ENCODE measurements around the gene LRRC51. TPM values are rescaled to one million over a fixed set of nuclear protein-coding genes. Genes with fewer than 3 reads are reported as not detected.

LRRC51 gene
- total and polyA plus RNA-seq, 3 experiments from 2014 or later = 2.6 to 8.9 (median 8.2) TPM

- no peak for DNase-seq
- Histone ChIP-seq H3K4me1 (ENCODE audit: insufficient read depth, low read length) (peaks cover 31% of the 10 kb centered on the region), H3K27me3 (ENCODE audit: insufficient read depth, low read length, poor library complexity, severe bottlenecking) (no peaks in the 10 kb centered on the region), H3K27ac (ENCODE audit: low read depth, low read length) (no peak overlapping the region), H3K9me3 (ENCODE audit: low read length) (no peaks in the 10 kb centered on the region), H3K36me3 (ENCODE audit: insufficient read depth, low read length) (peaks cover 25% of the 10 kb centered on the region), H3K4me3 (ENCODE audit: low read length) (no peak overlapping the region)
- POLR2A ChIA-PET = interaction anchor here (1.1 kb wide), 1 partner anchor 12 kb away, joined by 4 read pairs; the partner anchor contains the start of gene ANAPC15
- CTCF ChIA-PET = interaction anchor here (1.3 to 2.8 kb wide), 4 partner anchors 10 to 76 kb away, joined by 4 to 14 read pairs (median 10); no protein-coding TSS in a partner anchor
- Mint-ChIP-seq H3K4me1 (peaks cover 37 to 47% (median 43%) of the 10 kb centered on the region in 3 donors), H3K27me3 (no peaks in the 10 kb centered on the region), H3K9me3 (no peaks in the 10 kb centered on the region), H3K36me3 (peaks cover 0 to 48% (median 2%) of the 10 kb centered on the region in 3 donors), H3K27ac (peak overlapping the region in 7 of 8 donors; percentile 17 to 97 (median 78)), H3K4me3 (peak overlapping the region in 2 of 7 donors; percentile 13 to 51)
Observed at GRCh38 chr11:72100462-72100861, 19.8 kb downstream of the LRRC51 start.

GRCh38 chr11:72102162-72102561, 21.5 kb downstream of the LRRC51 start:
- no peaks in the 10 kb centered on the region for H3K9me3 ChIP-seq (ENCODE audit: low read length)
- Mint-ChIP-seq H3K4me1 (peaks cover 37 to 47% (median 43%) of the 10 kb centered on the region in 3 donors), H3K27me3 (no peaks in the 10 kb centered on the region), H3K9me3 (no peaks in the 10 kb centered on the region), H3K4me3 (peak overlapping the region; percentile 82 to 98 (median 89)), H3K27ac (peak overlapping the region; percentile 73 to 98 (median 96)), H3K36me3 (peaks cover 0 to 42% (median 3%) of the 10 kb centered on the region in 3 donors)
- no peaks in the 10 kb centered on the region for H3K27me3 ChIP-seq (ENCODE audit: insufficient read depth, low read length, poor library complexity, severe bottlenecking)
- DNase-seq = no peak
- ChIA-PET CTCF (interaction anchor here (0.7 to 1.0 kb wide), 4 partner anchors 9 to 77 kb away, joined by 3 to 4 read pairs (median 3); no protein-coding TSS in a partner anchor), POLR2A (interaction anchor here (1.1 to 1.4 kb wide), 3 partner anchors 11 to 77 kb away, joined by 3 to 13 read pairs (median 3); partner anchors contain the start of gene ANAPC15)
- H3K4me3 ChIP-seq (ENCODE audit: low read length) = peak overlapping the region; percentile 89
- H3K27ac ChIP-seq (ENCODE audit: low read depth, low read length) = peak overlapping the region; percentile 94
- peaks cover 22% of the 10 kb centered on the region for H3K36me3 ChIP-seq (ENCODE audit: insufficient read depth, low read length)
- peaks cover 31% of the 10 kb centered on the region for H3K4me1 ChIP-seq (ENCODE audit: insufficient read depth, low read length)

- peaks cover 37 to 47% (median 43%) of the 10 kb centered on the region in 3 donors for H3K4me1 Mint-ChIP-seq
- H3K27ac Mint-ChIP-seq = peak overlapping the region; percentile 73 to 98 (median 96)
- Histone ChIP-seq H3K9me3 (ENCODE audit: low read length) (no peaks in the 10 kb centered on the region), H3K4me1 (ENCODE audit: insufficient read depth, low read length) (peaks cover 31% of the 10 kb centered on the region), H3K27me3 (ENCODE audit: insufficient read depth, low read length, poor library complexity, severe bottlenecking) (no peaks in the 10 kb centered on the region), H3K36me3 (ENCODE audit: insufficient read depth, low read length) (peaks cover 17% of the 10 kb centered on the region), H3K27ac (ENCODE audit: low read depth, low read length) (peak overlapping the region; percentile 94), H3K4me3 (ENCODE audit: low read length) (peak overlapping the region; percentile 89)
- peaks cover 0 to 42% (median 6%) of the 10 kb centered on the region in 3 donors for H3K36me3 Mint-ChIP-seq
- POLR2A ChIA-PET = interaction anchor here (1.1 to 1.4 kb wide), 3 partner anchors 10 to 77 kb away, joined by 3 to 13 read pairs (median 3); partner anchors contain the start of gene ANAPC15
- H3K4me3 Mint-ChIP-seq = peak overlapping the region; percentile 82 to 98 (median 89)
- no peaks in the 10 kb centered on the region for H3K27me3 Mint-ChIP-seq
- no peak for DNase-seq
- no peaks in the 10 kb centered on the region for H3K9me3 Mint-ChIP-seq
- CTCF ChIA-PET = interaction anchor here (0.7 to 1.0 kb wide), 4 partner anchors 9 to 77 kb away, joined by 3 to 4 read pairs (median 3); no protein-coding TSS in a partner anchor
Observed at GRCh38 chr11:72102631-72102945, 21.9 kb downstream of the LRRC51 start.

- H3K27me3 ChIP-seq (ENCODE audit: insufficient read depth, low read length, poor library complexity, severe bottlenecking) = no peaks in the 10 kb centered on the region
- Mint-ChIP-seq H3K27ac (peak within 1 kb of the TSS; percentile 73 to 98 (median 96)), H3K27me3 (no peaks in the 10 kb centered on the region), H3K9me3 (no peaks in the 10 kb centered on the region), H3K36me3 (peaks cover 0 to 41% (median 6%) of the 10 kb centered on the region in 3 donors), H3K4me3 (peak within 1 kb of the TSS; percentile 82 to 98 (median 89)), H3K4me1 (peaks cover 37 to 47% (median 43%) of the 10 kb centered on the region in 3 donors)
- peaks cover 12% of the 10 kb centered on the region for H3K36me3 ChIP-seq (ENCODE audit: insufficient read depth, low read length)
- POLR2A ChIA-PET = interaction anchor here (1.0 to 1.4 kb wide), 3 partner anchors 9 to 78 kb away, joined by 3 to 13 read pairs (median 3); partner anchors contain the start of gene ANAPC15
- H3K4me1 ChIP-seq (ENCODE audit: insufficient read depth, low read length) = peaks cover 31% of the 10 kb centered on the region
- peak within 1 kb of the TSS; percentile 89 for H3K4me3 ChIP-seq (ENCODE audit: low read length)
- peak; percentile 94 to 98 (median 96) for DNase-seq
- CTCF ChIA-PET = interaction anchor here (0.7 to 1.0 kb wide), 3 partner anchors 8 to 42 kb away, joined by 3 to 4 read pairs (median 3); no protein-coding TSS in a partner anchor
- peak within 1 kb of the TSS; percentile 94 for H3K27ac ChIP-seq (ENCODE audit: low read depth, low read length)
- H3K9me3 ChIP-seq (ENCODE audit: low read length) = no peaks in the 10 kb centered on the region
Observed at GRCh38 chr11:72102946-72103753, 22.5 kb downstream of the LRRC51 start, which contains the start of gene LAMTOR1. Gene LAMTOR1 (minus strand): TSS chr11:72103297. CDS start chr11:72103224, 73 bp downstream.

GRCh38 chr11:72103754-72104167, 23.1 kb downstream of the LRRC51 start:
- Histone ChIP-seq H3K4me1 (ENCODE audit: insufficient read depth, low read length) (peaks cover 31% of the 10 kb centered on the region), H3K27me3 (ENCODE audit: insufficient read depth, low read length, poor library complexity, severe bottlenecking) (no peaks in the 10 kb centered on the region), H3K9me3 (ENCODE audit: low read length) (no peaks in the 10 kb centered on the region), H3K4me3 (ENCODE audit: low read length) (peak overlapping the region; percentile 62), H3K27ac (ENCODE audit: low read depth, low read length) (peak overlapping the region; percentile 68), H3K36me3 (ENCODE audit: insufficient read depth, low read length) (peaks cover 7% of the 10 kb centered on the region)
- Mint-ChIP-seq H3K27ac (peak overlapping the region; percentile 73 to 98 (median 96)), H3K27me3 (no peaks in the 10 kb centered on the region), H3K36me3 (peaks cover 0 to 36% (median 6%) of the 10 kb centered on the region in 3 donors), H3K9me3 (no peaks in the 10 kb centered on the region), H3K4me3 (peak overlapping the region; percentile 82 to 98 (median 89)), H3K4me1 (peaks cover 37 to 47% (median 43%) of the 10 kb centered on the region in 3 donors)
- ChIA-PET CTCF (no interaction called here), POLR2A (interaction anchor here (1.0 kb wide), 1 partner anchor 9 kb away, joined by 3 read pairs; the partner anchor contains the start of gene ANAPC15)
- DNase-seq = no peak

GRCh38 chr11:72105888-72106287, 25.2 kb downstream of the LRRC51 start, which contains the start of gene TOMT:
Gene TOMT (plus strand): TSS chr11:72105924. CDS start chr11:72105952, 28 bp downstream.
- Mint-ChIP-seq H3K4me3 (peak within 1 kb of the TSS in 3 of 7 donors; percentile 25 to 63 (median 47)), H3K4me1 (peaks cover 30 to 36% (median 33%) of the 10 kb centered on the region in 3 donors), H3K9me3 (no peaks in the 10 kb centered on the region), H3K27me3 (no peaks in the 10 kb centered on the region), H3K36me3 (peaks cover 5 to 35% (median 6%) of the 10 kb centered on the region in 3 donors), H3K27ac (peak within 1 kb of the TSS in 7 of 8 donors; percentile 23 to 95 (median 66))
- ChIA-PET POLR2A (interaction anchor here (0.5 kb wide), 1 partner anchor 49 kb away, joined by 3 read pairs; no protein-coding TSS in a partner anchor), CTCF (interaction anchor here (1.2 kb wide), 1 partner anchor 20 kb away, joined by 3 read pairs; no protein-coding TSS in a partner anchor)
- peaks cover 27% of the 10 kb centered on the region for H3K4me1 ChIP-seq (ENCODE audit: insufficient read depth, low read length)
- H3K27me3 ChIP-seq (ENCODE audit: insufficient read depth, low read length, poor library complexity, severe bottlenecking) = no peaks in the 10 kb centered on the region
- H3K27ac ChIP-seq (ENCODE audit: low read depth, low read length) = no peak within 1 kb of the TSS
- no peak within 1 kb of the TSS for H3K4me3 ChIP-seq (ENCODE audit: low read length)
- no peak for DNase-seq
- H3K36me3 ChIP-seq (ENCODE audit: insufficient read depth, low read length) = peaks cover 6% of the 10 kb centered on the region
- H3K9me3 ChIP-seq (ENCODE audit: low read length) = no peaks in the 10 kb centered on the region

- H3K36me3 ChIP-seq (ENCODE audit: insufficient read depth, low read length) = peaks cover 6% of the 10 kb centered on the region
- H3K4me3 ChIP-seq (ENCODE audit: low read length) = peak overlapping the region; percentile 71
- H3K4me1 ChIP-seq (ENCODE audit: insufficient read depth, low read length) = peaks cover 16% of the 10 kb centered on the region
- CTCF ChIA-PET = interaction anchor here (1.0 to 2.6 kb wide), 5 partner anchors 9 to 86 kb away, joined by 4 to 7 read pairs (median 4); partner anchors contain the start of gene LAMTOR1
- Mint-ChIP-seq H3K36me3 (peaks cover 5 to 37% (median 9%) of the 10 kb centered on the region in 3 donors), H3K4me3 (peak overlapping the region; percentile 94 to 99 (median 96)), H3K27me3 (peaks cover 0 to 3% of the 10 kb centered on the region in 2 donors), H3K9me3 (no peaks in the 10 kb centered on the region), H3K4me1 (peaks cover 24 to 25% (median 25%) of the 10 kb centered on the region in 3 donors), H3K27ac (peak overlapping the region; percentile 96 to 100 (median 98))
- no peak for DNase-seq
- no peaks in the 10 kb centered on the region for H3K9me3 ChIP-seq (ENCODE audit: low read length)
- POLR2A ChIA-PET = interaction anchor here (1.0 to 2.5 kb wide), 5 partner anchors 8 to 71 kb away, joined by 3 to 13 read pairs (median 4); no protein-coding TSS in a partner anchor
- peak overlapping the region; percentile 89 for H3K27ac ChIP-seq (ENCODE audit: low read depth, low read length)
- H3K27me3 ChIP-seq (ENCODE audit: insufficient read depth, low read length, poor library complexity, severe bottlenecking) = no peaks in the 10 kb centered on the region
Observed at GRCh38 chr11:72111300-72112142, 30.9 kb downstream of the LRRC51 start.

Data from CD8-positive, alpha-beta memory T cell (primary cell).